Measurements from ENCODE around the gene NUDT3.

Gene NUDT3

DNA sequence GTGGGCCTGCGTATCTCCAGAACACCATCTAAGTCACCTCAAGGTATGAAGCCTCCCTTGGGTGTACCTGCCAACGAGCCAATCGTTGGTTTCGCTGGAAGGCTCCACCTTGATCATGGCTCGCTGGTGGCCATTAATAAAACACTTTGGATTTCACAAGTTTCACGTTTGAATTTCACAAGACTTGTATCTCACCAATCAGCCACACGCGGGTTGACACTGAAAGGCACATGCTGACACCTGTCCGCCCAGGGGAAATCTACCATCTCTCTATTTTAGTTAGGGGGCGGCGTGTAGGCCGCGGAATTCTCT is 156.4 kb downstream of the NUDT3 start:
- Histone ChIP-seq H3K36me3 (ENCODE audit: insufficient read depth, low read length) (peaks cover 35% of the 10 kb centered on the region), H3K79me2 (ENCODE audit: insufficient read depth, low read length) (peaks cover 32% of the 10 kb centered on the region), H2AFZ (ENCODE audit: low read length) (no peak overlapping the region), H3K27me3 (ENCODE audit: insufficient read depth, low read length) (no peaks in the 10 kb centered on the region), H4K20me1 (ENCODE audit: insufficient read depth, low read length) (no peaks in the 10 kb centered on the region), H3K4me3 (ENCODE audit: low read depth, low read length, poor library complexity, severe bottlenecking) (peak overlapping the region; percentile 69), H3K4me1 (ENCODE audit: insufficient read depth, low read length, severe bottlenecking) (peaks cover 40% of the 10 kb centered on the region), H3K9me2 (ENCODE audit: low read depth, low read length) (no peaks in the 10 kb centered on the region), H3K9me3 (ENCODE audit: low read length) (no peaks in the 10 kb centered on the region), H3K27ac (ENCODE audit: low read depth, low read length, poor library complexity, severe bottlenecking) (peak overlapping the region; percentile 92), H3K9ac (ENCODE audit: low read length) (peak overlapping the region; percentile 92), H3K4me2 (ENCODE audit: low read length) (peak overlapping the region; percentile 74), H3F3A (ENCODE audit: insufficient read depth, low read length) (no peaks in the 10 kb centered on the region; the same call in 1 of the 2 replicates)
- TF ChIP-seq EZH2 (IDR thresholded peaks at IDR 0.05; ENCODE audit: borderline replicate concordance, low read length) (no peak), CTCF (IDR thresholded peaks at IDR 0.05; ENCODE audit: low read length) (no peak)

- H3K9ac ChIP-seq (ENCODE audit: low read length) = peak overlapping the region; percentile 92
- TF ChIP-seq EZH2 (IDR thresholded peaks at IDR 0.05; ENCODE audit: borderline replicate concordance, low read length) (no peak), CTCF (IDR thresholded peaks at IDR 0.05; ENCODE audit: low read length) (no peak)
- peaks cover 31% of the 10 kb centered on the region for H3K79me2 ChIP-seq (ENCODE audit: insufficient read depth, low read length)
- peak overlapping the region; percentile 69 for H3K4me3 ChIP-seq (ENCODE audit: low read depth, low read length, poor library complexity, severe bottlenecking)
- no peaks in the 10 kb centered on the region for H3K27me3 ChIP-seq (ENCODE audit: insufficient read depth, low read length)
- peaks cover 40% of the 10 kb centered on the region for H3K4me1 ChIP-seq (ENCODE audit: insufficient read depth, low read length, severe bottlenecking)
- H3K4me2 ChIP-seq (ENCODE audit: low read length) = peak overlapping the region; percentile 74
- H3K36me3 ChIP-seq (ENCODE audit: insufficient read depth, low read length) = peaks cover 30% of the 10 kb centered on the region
- no peaks in the 10 kb centered on the region for H4K20me1 ChIP-seq (ENCODE audit: insufficient read depth, low read length)
- peak overlapping the region; percentile 92 for H3K27ac ChIP-seq (ENCODE audit: low read depth, low read length, poor library complexity, severe bottlenecking)
- H3K9me3 ChIP-seq (ENCODE audit: low read length) = no peaks in the 10 kb centered on the region
- no peak overlapping the region for H2AFZ ChIP-seq (ENCODE audit: low read length)
- no peaks in the 10 kb centered on the region for H3K9me2 ChIP-seq (ENCODE audit: low read depth, low read length)
- H3F3A ChIP-seq (ENCODE audit: insufficient read depth, low read length) = no peaks in the 10 kb centered on the region; the same call in 1 of the 2 replicates
These were observed 156.9 kb downstream of the NUDT3 start for GRCh38 chr6:34235307-34236130.

GRCh38 chr6:34234667-34235306 is 157.7 kb downstream of the NUDT3 start:
- no peaks in the 10 kb centered on the region for H3K9me3 ChIP-seq (ENCODE audit: low read length)
- H3K9ac ChIP-seq (ENCODE audit: low read length) = peak overlapping the region; percentile 92
- H3K79me2 ChIP-seq (ENCODE audit: insufficient read depth, low read length) = peaks cover 23% of the 10 kb centered on the region
- no peak for TF ChIP-seq CTCF (IDR thresholded peaks at IDR 0.05; ENCODE audit: low read length)
- no peak for TF ChIP-seq EZH2 (IDR thresholded peaks at IDR 0.05; ENCODE audit: borderline replicate concordance, low read length)
- H2AFZ ChIP-seq (ENCODE audit: low read length) = no peak overlapping the region
- no peaks in the 10 kb centered on the region for H4K20me1 ChIP-seq (ENCODE audit: insufficient read depth, low read length)
- no peaks in the 10 kb centered on the region; the same call in 1 of the 2 replicates for H3F3A ChIP-seq (ENCODE audit: insufficient read depth, low read length)
- H3K27me3 ChIP-seq (ENCODE audit: insufficient read depth, low read length) = no peaks in the 10 kb centered on the region
- H3K36me3 ChIP-seq (ENCODE audit: insufficient read depth, low read length) = peaks cover 22% of the 10 kb centered on the region
- peak overlapping the region; percentile 69 for H3K4me3 ChIP-seq (ENCODE audit: low read depth, low read length, poor library complexity, severe bottlenecking)
- peak overlapping the region; percentile 51 for H3K27ac ChIP-seq (ENCODE audit: low read depth, low read length, poor library complexity, severe bottlenecking)
- peaks cover 34% of the 10 kb centered on the region for H3K4me1 ChIP-seq (ENCODE audit: insufficient read depth, low read length, severe bottlenecking)
- H3K4me2 ChIP-seq (ENCODE audit: low read length) = peak overlapping the region; percentile 74
- no peaks in the 10 kb centered on the region for H3K9me2 ChIP-seq (ENCODE audit: low read depth, low read length)

Data from OCI-LY1 (cell line).